Endometrial microvascular endothelial cells (primary cell): Measurements from ENCODE around the gene RAB26. TPM values are rescaled to one million over a fixed set of nuclear protein-coding genes. Genes with fewer than 3 reads are reported as not detected.
"Not testable (repeated sequence)": the region's sequence is repeated elsewhere in the genome, so short reads cannot be mapped to it uniquely, and the experiment has no call there.

Source experiments
- in situ Hi-C: cut with HindIII; loops from 2 replicates; pipeline ENCODE4 v1.10.0; 2017; ENCODE audit warnings: low sequenced_read_pairs, low pct_unique_long_range_greater_than_20kb; ENCODE audit errors: inconsistent ontology term
- total RNA-seq: library from RNA; depleted of rRNA; stranded (reverse); fragments of >200 nt; gene quantifications from one replicate; pipeline ENCODE4 v1.2.3, GENCODE V29; 2015; ENCODE audit errors: inconsistent ontology term

Gene RAB26
- total RNA-seq, 1 donor from 2014 or later: 0.74 TPM

GRCh38 chr16:2135071-2135470 lies 13.4 kb upstream of the RAB26 start:
- in situ Hi-C loops: not testable (repeated sequence)

GRCh38 chr16:2135770-2136490 lies 12.5 kb upstream of the RAB26 start, which contains the start of gene PKD1:
Gene PKD1, minus strand, starts transcription at chr16:2135898. Its CDS starts 209 bp downstream, at chr16:2135689.
- in situ Hi-C loops: not testable (repeated sequence)

- in situ Hi-C loops: no loop called here
Measured at GRCh38 chr16:2142942-2143877, 5.2 kb upstream of the RAB26 start.

GRCh38 chr16:2143878-2144485 lies 4.4 kb upstream of the RAB26 start:
- in situ Hi-C loops: no loop called here

- in situ Hi-C loops: no loop called here
Measured at GRCh38 chr16:2145843-2146242, 2.6 kb upstream of the RAB26 start.

GRCh38 chr16:2147378-2147777 lies 1.0 kb upstream of the RAB26 start:
- in situ Hi-C loops: no loop called here

GRCh38 chr16:2148714-2149629 lies 547 bp downstream of the RAB26 start:
- in situ Hi-C loops: no loop called here

- in situ Hi-C loops: loop anchor here (25.0 kb wide), 1 partner anchor 113 kb away; the partner anchor contains the start of genes NHERF2, NTHL1 and TSC2
Measured at GRCh38 chr16:2149630-2150417, 1.4 kb downstream of the RAB26 start.

- in situ Hi-C loops: loop anchor here (25.0 kb wide), 1 partner anchor 113 kb away; the partner anchor contains the start of genes NHERF2, NTHL1 and TSC2
Measured at GRCh38 chr16:2150418-2151187, 2.2 kb downstream of the RAB26 start.

- in situ Hi-C loops: loop anchor here (25.0 kb wide), 1 partner anchor 114 kb away; the partner anchor contains the start of genes NHERF2, NTHL1 and TSC2
Measured at GRCh38 chr16:2151188-2152091, 3.0 kb downstream of the RAB26 start.

- in situ Hi-C loops: loop anchor here (25.0 kb wide), 1 partner anchor 116 kb away; the partner anchor contains the start of genes NHERF2, NTHL1 and TSC2
Measured at GRCh38 chr16:2152695-2153506, 4.5 kb downstream of the RAB26 start.

GRCh38 chr16:2154533-2155090 lies 6.2 kb downstream of the RAB26 start:
- in situ Hi-C loops: loop anchor here (25.0 kb wide), 1 partner anchor 117 kb away; the partner anchor contains the start of genes NHERF2, NTHL1 and TSC2

- in situ Hi-C loops: loop anchor here (25.0 kb wide), 1 partner anchor 118 kb away; the partner anchor contains the start of genes NHERF2, NTHL1 and TSC2
Measured at GRCh38 chr16:2155091-2155950, 6.9 kb downstream of the RAB26 start, which contains the start of gene TRAF7. Gene TRAF7, plus strand, starts transcription at chr16:2155782. Its CDS starts 8,139 bp downstream, at chr16:2163921.
